SU-DHL-6 (cell line): ENCODE measurements around the gene SBK1.

Source experiments
- H2AFZ ChIP-seq: fragments of 200-600 bp; sonication (generic); 2 replicates; pipeline ENCODE4 v1.6.1; 2014; ENCODE audit warnings: low read depth, mild to moderate bottlenecking, moderate library complexity, mixed read lengths, antibody characterized with exemption, low read length; ENCODE audit not compliant: severe bottlenecking
- H3F3A ChIP-seq: fragments of 200-600 bp; shearing (Covaris generic); 2 replicates; pipeline ENCODE4 v1.6.0; 2016; ENCODE audit warnings: antibody characterized with exemption, mild to moderate bottlenecking; ENCODE audit not compliant: insufficient read depth
- H3K27ac ChIP-seq: fragments of 200-600 bp; sonication (generic); 2 replicates; pipeline ENCODE4 v1.5.1; 2016; ENCODE audit warnings: low read depth, mild to moderate bottlenecking, low read length, moderate library complexity, mixed read lengths
- H3K27me3 ChIP-seq: fragments of 200-600 bp; sonication (generic), shearing (Covaris generic); 2 replicates; pipeline ENCODE4 v1.6.0; 2014; ENCODE audit warnings: mild to moderate bottlenecking, low read length
- H3K36me3 ChIP-seq: fragments of 200-600 bp; sonication (generic); 2 replicates; pipeline ENCODE4 v1.6.1; 2014; ENCODE audit warnings: mild to moderate bottlenecking, low read length, mixed read lengths
- H3K4me2 ChIP-seq: fragments of 300-600, 200-600 bp; shearing (Covaris generic), sonication (generic); 2 replicates; pipeline ENCODE4 v1.6.0; 2014; ENCODE audit warnings: low read length, low read depth, mild to moderate bottlenecking; ENCODE audit not compliant: poor library complexity, severe bottlenecking
- H3K4me3 ChIP-seq: fragments of 200-600 bp; sonication (generic); 2 replicates; pipeline ENCODE4 v1.5.1; 2014; ENCODE audit warnings: antibody characterized with exemption, low read length, mild to moderate bottlenecking, mixed read lengths; ENCODE audit not compliant: insufficient read depth, poor library complexity, severe bottlenecking
- H3K79me2 ChIP-seq: fragments of 200-600 bp; sonication (generic); 2 replicates; pipeline ENCODE4 v1.6.1; 2014; ENCODE audit warnings: mild to moderate bottlenecking, low read length, moderate library complexity; ENCODE audit not compliant: insufficient read depth
- H3K9ac ChIP-seq: fragments of 200-600 bp; sonication (generic); 2 replicates; pipeline ENCODE4 v1.7.0; 2014; ENCODE audit warnings: mild to moderate bottlenecking, low read length
- H3K9me2 ChIP-seq: fragments of 200-600 bp; sonication (generic); replicated peaks from 2 replicates; pipeline ENCODE4 v1.6.1; 2014; ENCODE audit warnings: low read length; ENCODE audit not compliant: insufficient read depth
- H3K9me3 ChIP-seq: fragments of 200-600 bp; sonication (generic); 2 replicates; pipeline ENCODE4 v1.6.1; 2014; ENCODE audit warnings: low read length, mixed read lengths; ENCODE audit not compliant: insufficient read depth
- H4K20me1 ChIP-seq: fragments of 200-600 bp; sonication (generic); 2 replicates; pipeline ENCODE4 v1.6.1; 2014; ENCODE audit warnings: low read depth, mild to moderate bottlenecking, antibody characterized with exemption, low read length, moderate library complexity, mixed read lengths
- CTCF ChIP-seq: fragments of 200-600 bp; sonication (generic); IDR thresholded peaks from one replicate; pipeline ENCODE4 v1.5.1; 2017; ENCODE audit warnings: antibody characterized with exemption, mild to moderate bottlenecking, low read length, moderate library complexity; ENCODE audit not compliant: insufficient read depth, poor library complexity, severe bottlenecking
- EZH2phosphoT487 ChIP-seq: fragments of 200-600 bp; sonication (generic), shearing (Covaris generic); conservative IDR thresholded peaks from 2 replicates; pipeline ENCODE4 v1.6.1; 2018; ENCODE audit warnings: mild to moderate bottlenecking, antibody characterized with exemption, low read length, moderate library complexity, mixed read lengths

Gene SBK1

GRCh38 chr16:28282045-28282444 is 10.3 kb upstream of the SBK1 start:
- Histone ChIP-seq H3F3A (no peaks in the 10 kb centered on the region), H3K79me2 (no peaks in the 10 kb centered on the region), H3K9me3 (no peaks in the 10 kb centered on the region), H3K9me2 (no peaks in the 10 kb centered on the region), H3K27me3 (no peaks in the 10 kb centered on the region), H3K9ac (no peak overlapping the region), H2AFZ (no peak overlapping the region), H3K4me3 (no peak overlapping the region), H3K27ac (no peak overlapping the region), H3K36me3 (no peaks in the 10 kb centered on the region), H4K20me1 (no peaks in the 10 kb centered on the region), H3K4me2 (no peak overlapping the region)
- TF ChIP-seq CTCF (no peak), EZH2phosphoT487 (no peak)

- H3K9me3 ChIP-seq: no peaks in the 10 kb centered on the region
- H3K4me3 ChIP-seq: no peak overlapping the region
- H3K9me2 ChIP-seq: no peaks in the 10 kb centered on the region
- no peak overlapping the region for H3K27ac ChIP-seq
- TF ChIP-seq CTCF (no peak), EZH2phosphoT487 (no peak)
- no peak overlapping the region for H2AFZ ChIP-seq
- no peaks in the 10 kb centered on the region for H3K27me3 ChIP-seq
- no peaks in the 10 kb centered on the region for H4K20me1 ChIP-seq
- H3K36me3 ChIP-seq: no peaks in the 10 kb centered on the region
- H3K9ac ChIP-seq: no peak overlapping the region
- no peak overlapping the region for H3K4me2 ChIP-seq
- H3K79me2 ChIP-seq: no peaks in the 10 kb centered on the region
- H3F3A ChIP-seq: no peaks in the 10 kb centered on the region
Measured at GRCh38 chr16:28283173-28283572, 9.2 kb upstream of the SBK1 start.

- Histone ChIP-seq H4K20me1 (no peaks in the 10 kb centered on the region), H3K9me3 (no peaks in the 10 kb centered on the region), H3F3A (no peaks in the 10 kb centered on the region), H3K27me3 (no peaks in the 10 kb centered on the region), H3K79me2 (no peaks in the 10 kb centered on the region), H3K9ac (no peak overlapping the region), H3K27ac (no peak overlapping the region), H3K4me2 (no peak overlapping the region), H2AFZ (no peak overlapping the region), H3K36me3 (no peaks in the 10 kb centered on the region), H3K9me2 (no peaks in the 10 kb centered on the region), H3K4me3 (no peak overlapping the region)
- TF ChIP-seq CTCF (no peak), EZH2phosphoT487 (no peak)
Measured at GRCh38 chr16:28283798-28284577, 8.3 kb upstream of the SBK1 start.
